B cell (primary cell): Measurements from ENCODE around the gene BMP2K. TPM values are rescaled to one million over a fixed set of nuclear protein-coding genes. Genes with fewer than 3 reads are reported as not detected.
A peak's percentile ranks its signal among the peaks of the same experiment; 100 is the strongest.

Experiments
- ATAC-seq: fragments of 200-7000 bp; cut with Tn5 transposase; one replicate; pipeline ENCODE4 v1.10.0; 2021; ENCODE audit warnings: low read depth, mild to moderate bottlenecking, moderate number of reproducible peaks, moderate library complexity
- CTCF ChIA-PET: fragments of 350-600 bp; sonication (Branson Sonifier 250); formaldehyde crosslinking; loops from one replicate; lab custom pipeline; 2021; ENCODE audit warnings: antibody characterized with exemption, inconsistent platforms; lab: Charles Lee
- POLR2A ChIA-PET: fragments of 350-600 bp; sonication (Branson Sonifier 250); formaldehyde crosslinking; loops from one replicate; lab custom pipeline; 2021; ENCODE audit warnings: antibody characterized with exemption; lab: Charles Lee
- DNase-seq: peaks from one replicate; pipeline ENCODE4 v3.0.0; 2013
- H2AFZ ChIP-seq: 2 replicates; pipeline ENCODE4 v1.6.1; 2012; ENCODE audit warnings: mild to moderate bottlenecking, low read depth, low read length; ENCODE audit not compliant: insufficient read depth, poor library complexity, severe bottlenecking
- H3K27ac ChIP-seq, 2 donors: 1 replicate in 1 of 2; 2 replicates in 1 of 2; pipeline ENCODE4 v1.5.1; 2012 to 2013; ENCODE audit warnings: low read length in 2 of 2, mild to moderate bottlenecking in 2 of 2, moderate library complexity in 1 of 2
- H3K27me3 ChIP-seq, 4 experiments: fragments of 200-600 bp in 1 of 4; sonication (generic) in 1 of 4; replicated peaks in 1 of 4; 1 replicate in 2 of 4; 2 replicates in 2 of 4; pipeline versions ENCODE4 v1.6.1 to v1.7.0; 2013 to 2016; ENCODE audit warnings: low read length in 3 of 4, mild to moderate bottlenecking in 2 of 4, mixed read lengths in 1 of 4, moderate library complexity in 1 of 4; ENCODE audit not compliant: insufficient read depth in 4 of 4, control insufficient read depth in 3 of 4; ENCODE audit errors: control extremely low read depth in 1 of 4
- H3K36me3 ChIP-seq, 2 experiments: replicated peaks in 1 of 2; 1 replicate in 1 of 2; 2 replicates in 1 of 2; pipeline versions ENCODE4 v1.6.1 to v1.7.1; 2013; ENCODE audit warnings: low read length in 1 of 2; ENCODE audit not compliant: insufficient read depth in 2 of 2, control insufficient read depth in 1 of 2; ENCODE audit errors: control extremely low read depth in 1 of 2, extremely low read depth in 1 of 2
- H3K4me1 ChIP-seq, 2 donors: fragments of 200-600 bp in 1 of 2; sonication (generic) in 1 of 2; 1 replicate in 1 of 2; 2 replicates in 1 of 2; pipeline versions ENCODE4 v1.5.1 to v1.6.1; 2013 to 2017; ENCODE audit warnings: low read length in 2 of 2; ENCODE audit not compliant: control insufficient read depth in 2 of 2, insufficient read depth in 2 of 2
- H3K4me2 ChIP-seq: replicated peaks from 2 replicates; pipeline ENCODE3; 2012; ENCODE audit warnings: mild to moderate bottlenecking, low read depth, low read length; ENCODE audit not compliant: poor library complexity, severe bottlenecking
- H3K4me3 ChIP-seq, 5 experiments: fragments of 200-600 bp in 1 of 5; sonication (generic) in 1 of 5; 1 replicate in 3 of 5; 2 replicates in 2 of 5; pipeline versions ENCODE4 v1.5.1 to v1.7.0; 2011 to 2016; ENCODE audit warnings: low read length in 4 of 5, mild to moderate bottlenecking in 4 of 5, low read depth in 2 of 5, control low read depth in 1 of 5, moderate library complexity in 1 of 5; ENCODE audit not compliant: insufficient read depth in 1 of 5; ENCODE audit errors: control extremely low read depth in 1 of 5, extremely low read depth in 1 of 5
- H3K79me2 ChIP-seq: fragments of 200-600 bp; sonication (generic); one replicate; pipeline ENCODE4 v1.6.0; 2016; ENCODE audit warnings: low read length; ENCODE audit not compliant: control insufficient read depth, insufficient read depth
- H3K9ac ChIP-seq: fragments of 200-600 bp; sonication (generic); 2 replicates; pipeline ENCODE4 v1.6.1; 2017; ENCODE audit warnings: mild to moderate bottlenecking, low read length, moderate library complexity
- H3K9me3 ChIP-seq, 3 donors: one replicate each; pipeline versions ENCODE4 v1.6.1 to v1.7.1; 2013; ENCODE audit warnings: low read length in 2 of 3; ENCODE audit not compliant: control insufficient read depth in 2 of 3, insufficient read depth in 1 of 3; ENCODE audit errors: control extremely low read depth in 1 of 3
- H4K20me1 ChIP-seq: 2 replicates; pipeline ENCODE4 v1.6.0; 2012; ENCODE audit warnings: mild to moderate bottlenecking, low read length; ENCODE audit not compliant: insufficient read depth, control insufficient read depth, poor library complexity, severe bottlenecking
- H3K27ac Mint-ChIP-seq: one replicate; pipeline ENCODE4 v1.8.0; 2021; ENCODE audit warnings: mixed read lengths
- H3K27me3 Mint-ChIP-seq: one replicate; pipeline ENCODE4 v1.8.0; 2021; ENCODE audit warnings: mixed read lengths
- H3K4me1 Mint-ChIP-seq: one replicate; pipeline ENCODE4 v1.8.0; 2021; ENCODE audit warnings: mixed read lengths
- H3K4me3 Mint-ChIP-seq: one replicate; pipeline ENCODE4 v1.8.0; 2021; ENCODE audit warnings: mixed read lengths
- H3K9me3 Mint-ChIP-seq: one replicate; pipeline ENCODE4 v1.8.0; 2022; ENCODE audit warnings: mixed read lengths; ENCODE audit not compliant: insufficient read depth
- EZH2 ChIP-seq: IDR thresholded peaks from 2 replicates; pipeline ENCODE4 v1.6.1; 2012; ENCODE audit warnings: borderline replicate concordance, low read depth, mild to moderate bottlenecking, moderate library complexity, low read length; ENCODE audit not compliant: insufficient read depth, poor library complexity, severe bottlenecking
- WGBS: methylation state at CpG from one replicate; pipeline ENCODE4 v1.1.5; 2013; ENCODE audit warnings: missing lambda C conversion rate; ENCODE audit not compliant: insufficient coverage; 5-methylcytosine and 5-hydroxymethylcytosine counted together
- intact Hi-C: fragments of 100-400 bp; cut with micrococcal nuclease; formaldehyde crosslinking; loops from one replicate; pipeline ENCODE4 v1.10.0; 2022
- polyA plus RNA-seq: library from polyadenylated mRNA; depleted of rRNA; stranded (reverse); fragments of >200 nt; gene quantifications from 2 replicates; pipeline ENCODE4 v1.2.3, GENCODE V29; 2012
- total RNA-seq, 2 donors: library from RNA; stranded (reverse); fragments of 120-200 nt in 1 of 2; gene quantifications; 1 replicate in 1 of 2; 2 replicates in 1 of 2; pipeline versions ENCODE4 v1.2.3 to v1.2.4, GENCODE V29; 2013 to 2022
- TF ChIP-seq, protein P1 (sequence below): fragments of 200-600 bp; IDR thresholded peaks from one replicate; pipeline ENCODE4 v1.8.0; 2022; ENCODE audit warnings: antibody characterized with exemption, mild to moderate bottlenecking

Gene BMP2K
- total and polyA plus RNA-seq, 2 donors (not counting 1 experiment from before 2014, with no cell fraction given) = 59.1 to 117 TPM

DNA sequence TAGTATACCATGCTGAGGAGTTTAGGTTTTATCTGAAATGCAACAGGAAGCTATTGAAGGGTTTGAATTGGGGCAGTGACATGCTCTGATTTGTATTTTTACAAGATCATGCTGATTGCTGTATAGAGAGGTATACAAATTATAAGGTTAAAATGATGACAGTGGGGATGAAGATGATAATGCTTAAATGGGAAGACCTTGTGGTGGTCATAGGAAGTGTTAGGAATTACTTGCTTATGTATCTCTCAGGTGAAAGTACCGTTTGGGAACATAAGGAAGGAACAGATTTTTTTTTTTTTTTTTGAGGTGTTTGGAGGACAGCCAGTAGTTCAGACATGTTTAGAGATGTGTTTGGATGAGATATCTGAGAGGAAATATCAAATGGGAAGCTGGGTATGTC lies 5.0 kb downstream of the BMP2K start:
- H3K4me3 ChIP-seq = peak overlapping the region in 1 of 5 experiments; percentile 6
- no peaks in the 10 kb centered on the region for H3K27me3 ChIP-seq
- peaks cover 2 to 13% of the 10 kb centered on the region in 2 experiments for H3K36me3 ChIP-seq
- peak overlapping the region in 1 of 2 donors; percentile 72 for H3K27ac ChIP-seq
- peaks cover 25% of the 10 kb centered on the region for H3K4me1 Mint-ChIP-seq
- no peak overlapping the region for H3K4me3 Mint-ChIP-seq
- H3K9me3 ChIP-seq = no peaks in the 10 kb centered on the region
- H3K9me3 Mint-ChIP-seq = no peaks in the 10 kb centered on the region
- ChIA-PET POLR2A (interaction anchor here (0.7 kb wide), 1 partner anchor 27 kb away, joined by 4 read pairs; no protein-coding TSS in a partner anchor), CTCF (interaction anchor here (0.7 to 3.6 kb wide), 4 partner anchors 82 to 167 kb away, joined by 3 to 14 read pairs (median 7); no protein-coding TSS in a partner anchor)
- peaks cover 64% of the 10 kb centered on the region for H4K20me1 ChIP-seq
- peaks cover 96% of the 10 kb centered on the region for H3K79me2 ChIP-seq
- TF ChIP-seq, protein P1, sequence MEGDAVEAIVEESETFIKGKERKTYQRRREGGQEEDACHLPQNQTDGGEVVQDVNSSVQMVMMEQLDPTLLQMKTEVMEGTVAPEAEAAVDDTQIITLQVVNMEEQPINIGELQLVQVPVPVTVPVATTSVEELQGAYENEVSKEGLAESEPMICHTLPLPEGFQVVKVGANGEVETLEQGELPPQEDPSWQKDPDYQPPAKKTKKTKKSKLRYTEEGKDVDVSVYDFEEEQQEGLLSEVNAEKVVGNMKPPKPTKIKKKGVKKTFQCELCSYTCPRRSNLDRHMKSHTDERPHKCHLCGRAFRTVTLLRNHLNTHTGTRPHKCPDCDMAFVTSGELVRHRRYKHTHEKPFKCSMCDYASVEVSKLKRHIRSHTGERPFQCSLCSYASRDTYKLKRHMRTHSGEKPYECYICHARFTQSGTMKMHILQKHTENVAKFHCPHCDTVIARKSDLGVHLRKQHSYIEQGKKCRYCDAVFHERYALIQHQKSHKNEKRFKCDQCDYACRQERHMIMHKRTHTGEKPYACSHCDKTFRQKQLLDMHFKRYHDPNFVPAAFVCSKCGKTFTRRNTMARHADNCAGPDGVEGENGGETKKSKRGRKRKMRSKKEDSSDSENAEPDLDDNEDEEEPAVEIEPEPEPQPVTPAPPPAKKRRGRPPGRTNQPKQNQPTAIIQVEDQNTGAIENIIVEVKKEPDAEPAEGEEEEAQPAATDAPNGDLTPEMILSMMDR = no peak
- no peak for TF ChIP-seq EZH2
- peak overlapping the region; percentile 99 for H3K9ac ChIP-seq
- peaks cover 58 to 69% of the 10 kb centered on the region in 2 donors for H3K4me1 ChIP-seq
- H3K27me3 Mint-ChIP-seq = no peaks in the 10 kb centered on the region
- no peak overlapping the region for H3K27ac Mint-ChIP-seq
- 29% methylated on average over 1 of the region's 1 CpG for WGBS
- DNase-seq (no peak), ATAC-seq (no peak)
- intact Hi-C loops = loop anchor here (2.0 to 5.0 kb wide), 2 partner anchors 18 to 36 kb away; no protein-coding TSS in a partner anchor
- H3K4me2 ChIP-seq = peak overlapping the region; percentile 94
- H2AFZ ChIP-seq = no peak overlapping the region

GRCh38 chr4:78781924-78782323 lies 5.8 kb downstream of the BMP2K start:
- H3K4me3 Mint-ChIP-seq = no peak overlapping the region

More at GRCh38 chr4:78781924-78782323, 5.8 kb downstream of the BMP2K start:
- Histone ChIP-seq H4K20me1 (peaks cover 72% of the 10 kb centered on the region), H3K36me3 (peaks cover 2 to 14% of the 10 kb centered on the region in 2 experiments), H2AFZ (no peak overlapping the region), H3K79me2 (peaks cover 100% of the 10 kb centered on the region), H3K9me3 (no peaks in the 10 kb centered on the region), H3K4me2 (peak overlapping the region; percentile 94), H3K4me1 (peaks cover 62 to 74% of the 10 kb centered on the region in 2 donors), H3K27ac (peak overlapping the region in 1 of 2 donors; percentile 72), H3K9ac (peak overlapping the region; percentile 17), H3K27me3 (no peaks in the 10 kb centered on the region), H3K4me3 (peak overlapping the region in 1 of 5 experiments; percentile 0)
- ATAC-seq (no peak), DNase-seq (peak; percentile 30)
- Mint-ChIP-seq H3K4me1 (peaks cover 28% of the 10 kb centered on the region), H3K27me3 (no peaks in the 10 kb centered on the region), H3K27ac (no peak overlapping the region), H3K9me3 (no peaks in the 10 kb centered on the region)
- CTCF ChIA-PET = interaction anchor here (1.0 to 3.6 kb wide), 3 partner anchors 15 to 137 kb away, joined by 3 to 14 read pairs (median 7); no protein-coding TSS in a partner anchor
- TF ChIP-seq, protein P1 = no peak
- no peak for TF ChIP-seq EZH2
- POLR2A ChIA-PET = no interaction called here
- 83% methylated on average over 1 of the region's 3 CpGs for WGBS
- intact Hi-C loops = loop anchor here (2.0 to 5.0 kb wide), 2 partner anchors 17 to 35 kb away; no protein-coding TSS in a partner anchor
